Brain pericyte (primary cell): Measurements from ENCODE around the gene GLB1L3.
A peak's percentile ranks its signal among the peaks of the same experiment; 100 is the strongest.
"Not testable (repeated sequence)": the region's sequence is repeated elsewhere in the genome, so short reads cannot be mapped to it uniquely, and the experiment has no call there.

ENCODE experiments used
- DNase-seq: peaks from one replicate; pipeline ENCODE4 v3.0.0-alpha.2; 2012; ENCODE audit warnings: low read depth, low spot score

GLB1L3 gene

GRCh38 chr11:134250675-134251074, 25.5 kb upstream of the GLB1L3 start:
- no peak for DNase-seq

GRCh38 chr11:134252346-134253187, 23.6 kb upstream of the GLB1L3 start:
- no peak for DNase-seq

GRCh38 chr11:134253188-134253993, 22.8 kb upstream of the GLB1L3 start, which contains the start of the genes ACAD8 and THYN1:
Gene ACAD8, plus strand, starts transcription at chr11:134253568. Its CDS starts 33 bp downstream, at chr11:134253601.
Gene THYN1, minus strand, starts transcription at chr11:134253352. Its CDS starts 470 bp downstream, at chr11:134252882.
- peak; percentile 90 for DNase-seq

GRCh38 chr11:134254433-134255183, 21.6 kb upstream of the GLB1L3 start:
- DNase-seq = no peak

- DNase-seq = not testable (repeated sequence)
Observed at GRCh38 chr11:134255184-134255561, 21.0 kb upstream of the GLB1L3 start.

GRCh38 chr11:134257101-134257500, 19.1 kb upstream of the GLB1L3 start:
- no peak for DNase-seq

- DNase-seq = no peak
Observed at GRCh38 chr11:134258577-134258976, 17.6 kb upstream of the GLB1L3 start.

GRCh38 chr11:134260503-134260902, 15.7 kb upstream of the GLB1L3 start:
- no peak for DNase-seq

- no peak for DNase-seq
Observed at GRCh38 chr11:134260983-134261382, 15.2 kb upstream of the GLB1L3 start.

- no peak for DNase-seq
Observed at GRCh38 chr11:134261626-134262488, 14.3 kb upstream of the GLB1L3 start.

- DNase-seq = no peak
Observed at GRCh38 chr11:134264966-134265764, 11.0 kb upstream of the GLB1L3 start.

GRCh38 chr11:134266440-134266839, 9.7 kb upstream of the GLB1L3 start:
- DNase-seq = no peak

GRCh38 chr11:134266841-134267251, 9.3 kb upstream of the GLB1L3 start:
- DNase-seq = no peak

GRCh38 chr11:134267461-134267860, 8.7 kb upstream of the GLB1L3 start:
- DNase-seq = no peak

- DNase-seq = no peak
Observed at GRCh38 chr11:134267966-134268365, 8.2 kb upstream of the GLB1L3 start.

GRCh38 chr11:134270250-134270714, 5.9 kb upstream of the GLB1L3 start:
- DNase-seq = no peak

GRCh38 chr11:134271978-134272377, 4.2 kb upstream of the GLB1L3 start:
- DNase-seq = no peak

GRCh38 chr11:134272381-134273316, 3.5 kb upstream of the GLB1L3 start:
- no peak for DNase-seq

- DNase-seq = no peak
Observed at GRCh38 chr11:134273317-134273712, 2.9 kb upstream of the GLB1L3 start.
